Endothelial cell of hepatic sinusoid (primary cell): ENCODE measurements around the gene TBX18.

ENCODE experiments used
- in situ Hi-C: cut with HindIII; loops from 2 replicates; pipeline ENCODE4 v1.10.0; 2017; ENCODE audit warnings: low sequenced_read_pairs

The TBX18 gene

DNA sequence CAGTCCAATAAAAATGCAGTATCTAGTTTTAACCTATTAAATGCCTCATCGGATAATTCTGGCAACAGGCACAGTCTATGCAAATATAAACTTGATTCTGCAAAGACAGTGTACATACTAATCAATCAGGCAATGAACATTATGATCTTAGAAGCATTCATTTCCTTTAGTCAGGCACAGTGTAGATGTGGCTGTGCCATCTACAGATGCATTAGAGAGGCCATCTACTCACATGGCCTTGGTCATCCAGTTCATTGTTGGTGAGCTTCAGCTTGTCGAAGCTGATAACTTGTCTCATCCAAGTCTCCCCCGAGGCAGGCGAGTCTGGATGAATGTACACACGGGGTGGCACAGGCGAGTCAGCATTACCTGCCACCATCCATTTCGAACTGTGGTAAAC lies 7.9 kb downstream of the TBX18 start:
- in situ Hi-C loops = loop anchor here (25.0 kb wide), 1 partner anchor 206 kb away; no protein-coding TSS in a partner anchor

DNA sequence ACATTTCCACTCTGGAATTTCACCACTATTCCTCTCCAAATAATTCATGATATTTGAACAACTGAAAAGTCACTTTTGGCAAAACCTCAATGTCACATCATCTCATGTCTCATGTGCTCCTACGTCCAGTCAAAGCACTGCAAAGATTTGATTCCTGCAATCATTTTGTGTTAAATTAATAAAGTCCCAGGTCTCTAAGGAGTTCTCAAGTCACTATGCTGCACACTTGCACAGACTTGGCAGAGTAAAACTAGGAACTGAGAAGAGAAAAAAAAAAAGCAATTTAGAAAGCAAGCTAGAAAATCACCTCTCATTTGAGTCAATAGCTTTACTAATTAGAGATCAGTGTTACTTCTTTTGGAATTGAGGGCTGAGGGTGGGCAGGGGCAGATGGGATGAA lies 11.2 kb downstream of the TBX18 start:
- in situ Hi-C loops = loop anchor here (25.0 kb wide), 1 partner anchor 209 kb away; no protein-coding TSS in a partner anchor

DNA sequence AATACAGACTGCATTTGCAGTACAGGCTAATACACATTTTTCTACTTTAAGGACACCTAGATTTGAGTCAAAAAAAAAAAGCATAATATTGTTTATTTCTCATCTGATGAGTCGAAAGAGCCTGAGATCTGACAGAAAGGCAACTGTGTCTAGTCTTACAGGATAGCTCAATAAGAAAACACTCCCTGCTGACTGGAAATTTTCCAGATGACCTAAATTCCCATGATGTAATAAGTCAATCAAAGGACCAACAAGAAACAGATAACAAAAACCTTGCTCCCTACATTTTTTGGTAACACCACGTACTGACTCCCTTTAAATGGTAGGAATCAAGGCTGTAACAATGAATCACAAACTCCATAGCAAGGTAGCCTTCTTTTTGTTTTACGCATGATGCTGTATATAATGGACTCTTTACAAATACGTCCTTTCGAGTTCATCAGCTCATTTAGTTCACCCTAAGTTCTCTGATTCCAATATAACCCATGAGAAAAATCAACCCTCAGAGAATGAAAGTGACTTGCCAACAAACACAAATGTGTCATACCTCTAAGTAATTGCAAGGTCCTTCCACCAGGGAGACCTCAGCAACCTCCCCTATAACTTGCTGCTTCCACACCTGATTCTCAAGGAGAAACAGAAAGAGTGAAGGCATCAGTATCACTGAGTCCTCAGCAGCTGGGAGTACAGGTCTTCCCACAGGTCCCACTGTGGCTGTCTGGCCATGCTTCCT lies 12.1 kb downstream of the TBX18 start:
- in situ Hi-C loops = loop anchor here (25.0 kb wide), 1 partner anchor 210 kb away; no protein-coding TSS in a partner anchor

DNA sequence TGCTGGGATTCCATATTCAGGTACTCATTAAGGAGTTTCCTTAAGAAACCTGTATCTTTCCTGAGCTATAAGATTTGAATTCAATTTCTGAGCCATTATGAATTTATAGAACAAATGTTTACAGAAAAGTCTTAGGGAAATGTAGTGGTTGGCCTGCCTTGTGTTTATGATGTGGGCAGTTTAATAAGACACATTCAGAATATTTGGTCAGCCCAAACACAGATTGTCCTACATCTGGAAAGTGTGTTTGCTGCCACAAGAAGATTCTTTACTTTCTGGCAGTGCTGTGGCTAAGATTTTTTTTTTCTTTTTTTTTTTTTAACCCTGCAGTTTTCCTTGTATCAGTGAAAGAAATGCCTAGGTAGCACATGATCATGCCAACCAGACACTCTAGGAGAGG lies 15.2 kb downstream of the TBX18 start:
- in situ Hi-C loops = no loop called here

DNA sequence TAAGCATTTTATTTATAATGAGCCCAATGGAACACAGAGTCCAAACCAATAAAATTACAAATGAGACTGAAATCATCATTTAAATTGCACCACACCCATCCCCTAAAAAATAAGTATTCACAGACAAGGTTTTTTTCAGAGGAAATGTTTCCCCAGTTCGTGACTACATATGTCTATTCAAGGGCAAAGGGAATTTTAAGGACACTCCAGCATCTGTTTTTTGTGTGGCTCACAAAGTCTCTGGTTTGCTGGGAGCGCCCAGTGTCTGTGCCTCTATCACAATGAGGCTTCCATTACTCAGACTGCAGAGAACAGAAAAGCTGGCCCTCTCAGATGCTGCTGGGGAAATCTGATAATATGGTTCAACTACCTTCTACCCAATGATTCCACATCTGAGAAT lies 16.0 kb downstream of the TBX18 start:
- in situ Hi-C loops = no loop called here

DNA sequence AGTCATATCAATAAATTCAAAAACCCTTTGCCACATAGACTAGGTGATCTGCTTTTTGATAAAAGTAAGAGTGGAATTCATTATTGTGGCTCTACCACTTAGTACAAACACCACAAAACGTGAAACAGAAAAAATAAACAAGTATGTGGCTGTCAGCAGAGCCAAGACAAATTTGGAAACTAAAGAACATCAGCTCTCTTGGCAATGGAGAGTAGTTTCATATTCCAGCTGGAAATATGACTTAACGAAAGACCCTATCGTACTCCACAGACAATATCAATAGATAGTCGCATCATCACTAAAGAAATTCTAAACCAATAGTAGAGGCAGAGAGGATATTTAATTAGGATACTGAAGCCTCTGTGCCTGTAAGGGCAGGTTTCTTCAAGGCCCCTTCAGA lies 20.8 kb downstream of the TBX18 start:
- in situ Hi-C loops = no loop called here

DNA sequence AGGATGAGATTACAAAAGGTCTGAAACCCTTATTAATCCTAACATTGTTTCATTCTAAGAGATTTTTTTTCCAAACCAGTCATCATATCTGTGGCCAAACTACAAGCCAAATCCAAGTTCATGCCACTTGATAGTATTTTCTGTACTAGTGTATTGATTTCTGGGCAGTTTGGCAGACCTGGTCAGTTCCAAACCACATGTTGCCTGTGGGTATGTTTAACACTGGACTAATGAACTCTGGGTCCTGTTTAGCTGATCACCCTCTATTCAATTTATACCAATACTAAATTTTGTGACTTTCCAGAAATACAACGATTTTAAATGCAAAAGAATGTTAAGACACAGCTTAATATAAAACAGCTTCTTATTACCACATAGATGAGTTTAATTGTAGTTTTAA lies 24.0 kb downstream of the TBX18 start:
- in situ Hi-C loops = no loop called here

DNA sequence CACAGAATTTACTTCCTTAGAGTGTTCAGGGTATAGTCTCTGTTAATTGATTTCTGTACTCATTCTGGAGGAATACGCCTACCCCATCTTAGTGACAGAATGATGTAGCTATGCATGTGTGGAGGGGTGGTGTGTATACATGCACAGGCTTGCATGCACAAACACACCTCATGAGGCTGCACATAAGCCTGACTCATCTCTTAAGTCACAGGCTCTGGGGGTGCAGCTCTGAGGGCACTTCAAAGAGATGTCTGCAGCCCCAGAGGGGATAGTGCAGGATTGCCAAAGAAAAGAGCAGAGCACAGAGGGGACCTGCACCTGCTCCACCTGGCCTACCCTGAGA lies 24.6 kb downstream of the TBX18 start:
- in situ Hi-C loops = no loop called here

DNA sequence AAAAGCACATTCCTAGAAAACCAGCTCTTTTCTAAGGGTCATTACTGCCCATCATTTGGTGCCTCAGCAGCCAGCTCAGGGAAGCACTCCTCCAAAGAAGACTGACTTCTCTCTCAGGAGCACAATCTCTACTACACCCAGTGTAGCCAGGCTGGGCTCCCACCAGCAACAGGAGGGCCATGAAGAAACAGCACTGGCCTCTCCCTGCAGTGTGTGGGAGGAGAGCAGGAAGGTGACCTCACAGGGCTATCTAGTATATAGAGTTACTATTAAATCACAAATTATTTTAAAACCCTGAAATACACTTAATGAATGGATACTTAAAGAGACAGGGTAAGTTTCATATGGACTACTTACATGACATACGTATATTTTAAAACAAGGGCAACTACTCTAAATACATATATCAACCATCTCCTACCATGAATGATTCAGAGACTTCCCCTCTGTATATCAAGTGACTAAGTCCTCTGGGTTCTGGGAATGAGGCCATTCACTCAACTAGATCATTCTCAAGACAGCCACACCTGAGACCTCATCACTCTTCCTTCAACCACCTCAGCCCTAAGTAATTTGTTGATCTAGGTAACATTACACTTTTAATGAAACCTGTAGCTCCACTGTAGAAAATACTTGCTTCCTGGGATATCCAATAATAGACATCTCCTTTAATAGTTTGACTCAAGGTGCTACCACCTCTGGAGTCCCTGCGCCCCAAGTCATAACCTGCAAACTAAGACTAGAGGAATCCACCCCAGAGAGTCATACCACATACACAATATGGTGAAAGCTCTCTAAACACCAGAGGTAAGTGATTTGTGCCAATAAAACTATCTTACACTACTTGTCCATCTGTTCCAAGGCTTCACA lies 25.2 kb downstream of the TBX18 start:
- in situ Hi-C loops = no loop called here

DNA sequence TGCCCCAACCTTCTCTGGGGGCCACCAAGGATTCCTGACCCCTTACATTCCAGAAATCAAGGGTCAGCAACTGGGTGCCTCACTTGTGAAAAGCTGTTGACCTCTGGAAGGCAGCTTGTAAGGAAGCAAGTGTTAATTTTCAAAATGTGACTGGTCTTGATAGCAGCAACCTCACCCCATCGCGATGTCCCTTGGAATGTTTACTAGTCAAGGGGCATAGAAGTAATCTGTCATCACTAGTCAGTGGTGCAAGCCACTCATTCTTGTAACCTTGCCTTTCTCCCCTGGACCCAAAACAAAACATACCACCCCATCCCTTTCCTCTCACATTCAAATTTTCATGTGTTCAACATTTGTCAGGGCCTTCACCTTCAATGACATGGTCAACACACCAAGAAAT lies 30.5 kb downstream of the TBX18 start:
- in situ Hi-C loops = loop anchor here (5.0 kb wide), 1 partner anchor 37 kb away; no protein-coding TSS in a partner anchor

DNA sequence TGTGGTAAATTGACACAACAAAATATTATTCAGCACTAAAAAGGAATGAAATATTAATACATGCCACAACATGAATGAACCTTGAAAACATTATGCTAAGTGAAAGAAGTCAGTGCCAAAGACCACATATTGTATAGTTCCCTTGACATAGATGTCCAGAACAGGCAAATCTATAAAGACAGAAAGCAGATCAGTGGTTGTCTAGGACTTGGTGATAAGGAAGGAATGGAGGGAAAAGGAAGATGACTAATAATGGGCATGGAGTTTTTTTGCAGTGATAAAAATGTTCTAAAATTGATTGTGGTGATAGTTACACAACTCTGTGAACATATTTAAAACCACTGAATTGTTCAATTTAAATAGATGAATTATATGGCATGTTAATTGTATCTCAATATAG lies 32.5 kb downstream of the TBX18 start:
- in situ Hi-C loops = loop anchor here (5.0 kb wide), 1 partner anchor 35 kb away; no protein-coding TSS in a partner anchor

DNA sequence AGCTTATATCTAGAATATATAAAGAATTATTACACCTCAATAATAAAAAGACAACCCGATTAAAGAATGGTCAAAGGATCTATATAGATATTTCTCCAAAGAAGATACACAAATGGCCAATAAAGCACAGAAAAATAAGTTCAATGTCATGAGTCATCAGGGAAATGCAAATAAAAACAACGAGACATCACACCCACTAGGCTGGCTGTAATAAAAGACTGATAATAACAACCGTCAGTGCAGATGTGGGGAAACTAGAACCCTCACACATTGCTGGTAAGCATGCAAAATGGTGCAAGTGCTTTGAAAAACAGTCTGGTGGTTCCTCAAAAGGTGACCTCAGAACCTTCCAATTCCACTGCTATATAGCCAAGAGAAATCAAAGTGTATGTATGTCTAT lies 33.0 kb downstream of the TBX18 start:
- in situ Hi-C loops = loop anchor here (5.0 kb wide), 1 partner anchor 34 kb away; no protein-coding TSS in a partner anchor

DNA sequence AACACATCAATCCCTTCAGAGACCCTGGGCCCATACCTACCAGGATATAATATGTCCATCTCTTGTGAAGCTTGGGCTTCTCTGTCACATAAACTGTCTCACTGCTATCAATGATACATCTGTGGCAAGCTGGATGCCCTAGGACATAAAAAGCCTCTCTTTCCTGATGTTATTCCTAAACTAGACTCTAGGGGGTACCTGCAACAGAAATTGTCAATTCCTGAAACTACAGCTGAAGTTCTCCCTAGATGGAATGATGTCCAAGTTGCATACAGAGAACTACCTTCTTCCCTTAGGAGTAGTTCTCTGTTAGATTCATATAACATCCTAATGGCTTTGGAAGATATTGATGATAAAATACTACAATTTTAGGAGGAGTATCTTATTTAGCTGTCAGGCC lies 35.8 kb downstream of the TBX18 start:
- in situ Hi-C loops = loop anchor here (5.0 kb wide), 1 partner anchor 81 kb away; no protein-coding TSS in a partner anchor

DNA sequence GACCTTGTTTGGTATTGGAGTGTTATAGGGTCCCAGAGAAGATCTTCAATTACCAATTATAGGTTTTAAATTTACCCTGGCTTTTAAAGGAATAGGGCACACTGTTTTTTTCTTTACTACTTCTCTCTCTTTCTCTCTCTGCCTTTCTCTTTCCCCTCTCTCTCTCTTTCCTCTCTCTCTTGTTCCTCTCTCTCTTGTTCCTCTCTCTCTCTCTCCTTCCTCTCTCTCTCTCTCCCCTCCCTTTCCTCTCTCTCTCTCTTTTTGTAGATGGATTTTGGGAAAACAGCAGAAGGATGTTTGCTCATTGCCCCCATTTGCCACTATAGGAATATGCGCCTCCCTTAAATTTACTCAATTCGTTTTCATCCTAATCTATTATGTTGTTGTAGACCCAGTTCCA lies 45.2 kb downstream of the TBX18 start:
- in situ Hi-C loops = no loop called here

DNA sequence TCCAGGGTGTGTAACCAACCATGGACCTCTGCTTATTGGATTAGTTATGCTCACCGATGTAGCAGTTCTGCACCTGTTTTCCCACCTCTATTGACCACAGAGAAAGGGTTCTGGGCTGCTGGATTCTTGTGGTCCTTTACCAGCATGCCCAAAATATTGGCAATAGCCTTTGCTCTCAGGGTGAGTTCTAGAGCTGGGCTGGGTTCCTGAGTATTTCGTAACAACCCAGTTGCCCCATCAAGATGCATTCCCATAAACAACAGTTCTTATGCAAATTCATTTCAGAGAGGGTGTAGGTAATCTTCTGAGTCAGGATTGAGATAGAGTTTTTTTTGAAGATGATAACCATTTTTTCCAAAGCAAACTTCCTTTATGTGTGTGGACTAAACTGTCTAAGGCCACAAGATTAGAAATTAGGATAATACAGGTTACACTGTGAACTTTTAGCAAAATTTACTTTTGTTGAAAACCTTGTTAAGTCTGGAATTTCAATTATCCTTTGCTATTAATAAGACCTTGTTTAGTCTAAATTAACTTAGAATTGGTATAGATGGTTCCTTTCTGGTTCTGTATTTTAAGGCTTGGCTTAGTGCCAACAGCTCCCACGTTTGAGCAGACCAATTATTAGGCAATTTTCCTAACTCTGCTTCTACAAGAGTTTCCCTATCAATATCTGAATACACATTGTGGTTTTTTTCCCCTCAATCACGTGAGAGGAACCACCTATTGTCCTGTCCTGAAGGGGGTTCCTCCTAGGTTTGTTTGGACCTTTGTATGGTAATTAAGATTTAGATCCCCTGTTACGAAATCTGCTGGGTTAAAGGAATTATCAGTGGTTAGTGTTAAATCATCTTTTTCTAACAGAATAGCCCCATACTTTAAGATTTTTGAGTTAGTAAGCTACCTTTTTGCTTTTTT lies 46.1 kb downstream of the TBX18 start:
- in situ Hi-C loops = no loop called here

DNA sequence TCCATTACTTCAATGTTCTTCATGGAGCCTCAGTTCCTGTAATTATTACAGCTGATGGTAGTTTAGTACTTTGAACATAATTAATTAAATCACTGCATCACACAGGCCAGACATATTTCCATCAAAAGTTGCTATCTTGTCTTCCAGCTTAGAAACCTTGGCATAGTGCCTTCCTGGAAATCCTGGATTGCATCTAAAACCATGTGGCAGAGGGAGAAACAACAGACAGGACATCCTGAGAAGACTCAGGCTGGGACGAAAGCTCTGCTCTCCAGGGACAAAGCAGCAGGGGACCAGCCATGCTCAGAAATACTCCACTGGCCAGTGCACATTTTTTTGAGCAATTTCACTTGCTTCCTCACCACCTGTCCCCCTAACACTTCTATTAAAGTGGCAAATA lies 55.3 kb downstream of the TBX18 start:
- in situ Hi-C loops = no loop called here

DNA sequence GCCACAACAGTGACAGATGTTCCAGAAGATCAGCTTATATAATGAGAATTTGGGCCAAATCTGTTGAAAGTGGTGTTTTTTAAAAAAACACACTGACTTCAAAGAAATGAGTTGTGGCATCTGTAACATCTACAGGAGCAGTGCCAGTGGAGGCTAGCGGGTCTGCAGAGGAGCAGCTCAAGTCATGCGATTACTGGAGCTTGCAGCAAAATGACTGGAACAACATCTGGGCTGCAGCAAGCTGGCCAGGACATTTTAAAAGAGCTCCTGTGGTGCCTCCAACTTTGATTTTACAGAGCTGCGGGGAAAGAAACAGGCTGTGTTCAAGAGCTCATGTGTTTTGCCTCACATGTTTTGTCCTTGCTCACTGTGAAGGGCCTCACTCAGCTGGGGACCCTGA lies 57.2 kb downstream of the TBX18 start:
- in situ Hi-C loops = no loop called here

DNA sequence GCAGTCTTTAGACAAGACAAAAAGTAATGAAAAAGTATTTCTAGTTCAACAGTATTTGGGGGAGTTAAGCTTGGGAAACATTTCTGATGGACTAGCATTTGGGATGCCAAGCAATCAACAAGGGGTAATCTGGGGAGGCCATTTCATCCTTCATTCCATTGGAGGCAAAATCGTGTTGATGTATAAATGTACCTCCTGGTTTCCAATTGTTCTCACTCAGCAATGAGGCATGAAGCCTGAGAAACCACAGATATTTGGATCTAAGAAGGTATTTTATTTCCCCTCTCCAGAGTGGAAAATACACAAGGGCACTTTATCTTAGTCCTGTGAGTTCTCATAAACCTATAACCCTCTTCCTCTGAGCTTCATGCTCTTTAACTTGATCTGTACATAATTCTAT lies 68.2 kb downstream of the TBX18 start:
- in situ Hi-C loops = loop anchor here (5.0 to 25.0 kb wide), 3 partner anchors 36 to 616 kb away; no protein-coding TSS in a partner anchor

DNA sequence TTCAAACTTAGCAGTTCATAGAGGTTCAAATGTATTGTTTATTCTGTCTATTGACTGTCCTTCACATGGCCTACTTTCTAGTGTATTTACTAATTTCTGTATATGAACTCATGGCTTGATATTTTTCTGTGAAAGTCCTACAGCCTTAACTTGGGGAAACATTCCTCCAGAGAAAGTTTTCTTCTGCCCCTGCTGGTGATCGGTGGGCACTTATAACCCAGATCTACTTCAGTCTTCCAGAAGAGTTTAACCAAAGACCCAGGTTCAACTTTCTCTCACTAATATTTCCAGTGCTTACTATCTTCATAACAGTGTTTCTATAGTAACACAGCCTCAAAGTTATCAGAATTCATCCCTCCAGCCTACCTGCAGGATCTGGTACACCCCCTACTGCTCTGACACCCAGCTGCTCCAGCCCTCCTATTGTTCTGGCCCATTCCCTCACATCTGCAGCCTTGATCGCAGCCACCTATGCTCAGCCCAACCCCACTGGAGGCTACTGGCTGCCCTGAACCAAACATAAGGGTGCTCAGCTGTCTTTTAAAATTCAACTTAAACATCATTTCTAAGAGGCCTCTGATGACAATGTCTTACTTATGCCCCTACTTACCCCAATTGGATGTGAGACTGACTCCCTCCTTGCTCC lies 72.3 kb downstream of the TBX18 start:
- in situ Hi-C loops = loop anchor here (25.0 kb wide), 1 partner anchor 620 kb away; no protein-coding TSS in a partner anchor
